HG03095 (cell line): ENCODE data around the gene CPHXL.

Source experiments
- ATAC-seq: cut with Tn5 transposase; IDR thresholded peaks from one replicate; pipeline ENCODE4 v1.9.1; 2021; ENCODE audit warnings: moderate library complexity; ENCODE audit not compliant: unreplicated experiment

The CPHXL gene

DNA sequence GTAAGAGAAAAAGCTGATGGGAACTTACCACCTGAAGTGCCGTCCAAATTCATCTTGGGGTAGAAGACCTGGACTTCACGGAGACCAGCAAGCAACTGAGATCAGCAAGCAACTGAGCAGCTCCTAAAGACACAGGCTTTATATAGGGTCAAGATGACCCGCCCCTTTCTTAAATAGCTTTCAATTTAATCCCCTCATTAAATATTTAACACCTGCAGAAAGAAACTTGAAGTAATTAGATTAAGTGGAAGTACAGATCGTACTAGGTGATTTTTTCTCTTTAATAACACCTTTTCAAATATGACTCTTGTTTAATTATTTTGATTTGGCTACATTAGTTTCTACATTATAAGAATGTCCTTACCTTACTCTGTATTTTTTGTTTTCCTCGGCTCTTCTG is at the start of gene CPHXL:
CPHXL (minus strand) TSS at position 101 of the 400 bp plus-strand sequence; CDS start at position 53, 48 bp downstream.
- no peak for ATAC-seq

GRCh38 chr16:75774197-75774596 is 47.9 kb upstream of the CPHXL start:
- no peak for ATAC-seq

DNA sequence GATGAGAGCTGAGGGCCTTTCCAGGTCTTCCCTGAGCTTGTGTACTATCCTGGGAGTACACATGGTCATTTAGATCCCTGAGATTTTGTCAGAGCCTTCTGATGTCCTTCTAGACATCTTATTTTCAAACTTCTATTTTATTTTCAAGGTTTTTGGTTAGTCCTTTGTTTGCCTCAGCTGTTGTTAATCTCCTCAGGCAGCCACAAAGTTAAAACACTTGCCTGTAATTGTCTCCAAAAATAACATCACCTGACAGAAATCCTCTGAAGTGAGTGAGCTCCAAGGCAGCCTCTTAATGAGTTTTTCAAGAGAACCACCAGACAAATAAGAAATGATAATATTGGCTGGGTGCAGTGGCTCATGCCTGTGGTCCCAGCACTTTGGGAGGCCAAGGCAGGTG is 43.8 kb upstream of the CPHXL start:
- no peak for ATAC-seq

DNA sequence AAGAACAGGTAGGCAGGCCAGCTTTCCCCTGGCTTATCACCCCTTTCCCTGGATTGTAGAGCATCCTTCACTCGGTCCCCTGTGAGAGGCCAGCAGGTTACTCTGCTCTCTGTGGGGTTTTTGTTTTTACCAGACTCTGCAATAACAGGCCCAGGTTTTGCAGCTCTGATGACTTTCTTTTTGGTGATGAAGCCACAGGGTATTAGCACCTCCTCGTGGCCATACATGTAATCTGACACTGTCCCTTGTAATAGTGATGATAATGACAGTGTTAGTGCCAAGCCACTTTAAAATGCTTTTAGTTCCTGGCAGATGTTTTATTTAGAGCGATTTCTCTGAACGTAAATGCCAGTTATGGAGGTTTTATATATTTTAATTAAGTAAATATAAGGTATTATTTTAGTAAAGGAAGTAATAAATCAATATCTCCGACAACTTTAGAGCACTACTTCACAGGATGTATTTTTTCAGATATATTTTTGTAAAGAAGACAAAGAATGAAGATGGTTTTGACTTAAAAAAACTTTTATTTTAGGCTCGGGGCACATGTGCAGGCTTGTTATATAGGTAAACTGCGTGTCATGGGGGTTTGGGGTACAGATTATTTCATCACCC is 38.0 kb upstream of the CPHXL start:
- ATAC-seq = peak; percentile 77

- no peak for ATAC-seq
These were observed 36.9 kb upstream of the CPHXL start for GRCh38 chr16:75763204-75763603.

DNA sequence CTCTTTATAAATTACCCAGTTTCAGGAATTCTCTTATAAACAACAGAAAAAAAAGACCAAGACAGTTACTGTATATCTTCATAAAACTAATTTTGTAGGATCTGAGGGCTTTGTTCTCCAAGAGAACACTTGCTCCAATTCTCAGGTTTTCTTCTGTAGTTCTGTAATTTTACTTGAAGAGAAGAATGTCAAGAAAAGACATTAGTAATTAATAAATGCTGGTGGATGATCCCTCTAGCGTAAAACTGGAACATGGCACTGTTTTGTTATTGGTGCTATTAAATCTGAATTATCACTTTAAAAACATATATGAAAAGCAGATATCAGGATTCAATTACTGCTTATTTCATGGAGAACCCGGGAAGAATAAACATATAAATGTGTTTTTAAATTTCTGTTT is 36.5 kb upstream of the CPHXL start:
- ATAC-seq = no peak

DNA sequence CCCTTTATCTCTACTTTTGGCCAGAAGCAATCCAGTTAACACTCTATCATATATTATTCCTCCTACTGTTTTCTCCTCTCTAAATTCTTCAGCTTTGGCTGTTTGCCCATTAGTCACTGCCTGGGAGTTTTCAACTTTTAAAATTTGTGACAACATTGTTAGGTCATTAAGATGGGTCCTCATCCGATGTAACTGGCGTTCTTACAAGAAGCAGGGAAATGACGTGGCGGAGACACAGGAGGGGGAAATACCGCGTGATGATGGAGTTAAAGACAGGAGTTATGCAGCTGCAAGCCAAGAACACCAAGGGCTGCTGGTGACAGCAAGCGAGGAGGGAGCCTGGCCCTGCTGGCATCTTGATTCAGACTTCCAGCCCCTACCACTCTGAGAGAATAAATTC is 34.8 kb upstream of the CPHXL start:
- peak; percentile 31 for ATAC-seq

DNA sequence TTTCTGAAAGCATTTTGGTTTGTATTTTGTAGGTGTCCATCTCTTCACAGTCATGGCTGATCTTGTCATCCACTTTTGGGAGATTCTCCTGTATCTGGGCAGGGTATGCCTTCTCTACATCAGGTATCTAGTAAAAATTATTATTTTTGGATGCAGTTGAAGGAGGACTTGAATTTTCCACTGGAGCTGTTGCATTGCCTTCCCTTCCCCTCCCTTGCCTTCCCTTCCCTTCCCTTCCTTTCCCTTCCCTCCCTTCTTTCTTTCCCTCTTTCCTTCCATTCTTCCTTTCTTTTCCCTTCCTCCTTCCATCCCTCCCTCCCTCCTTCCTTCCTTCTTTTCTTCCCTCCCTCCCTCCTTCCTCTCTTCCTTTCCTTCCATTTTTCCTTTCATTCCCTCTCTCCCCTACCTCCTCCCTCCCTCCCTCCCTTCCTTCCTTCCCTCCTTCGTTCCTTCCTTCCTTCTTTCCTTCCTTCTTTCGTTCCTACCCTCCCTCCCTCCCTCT is 33.8 kb upstream of the CPHXL start:
- ATAC-seq = no peak

- ATAC-seq = no peak
These were observed 31.9 kb upstream of the CPHXL start for GRCh38 chr16:75758215-75758614.

DNA sequence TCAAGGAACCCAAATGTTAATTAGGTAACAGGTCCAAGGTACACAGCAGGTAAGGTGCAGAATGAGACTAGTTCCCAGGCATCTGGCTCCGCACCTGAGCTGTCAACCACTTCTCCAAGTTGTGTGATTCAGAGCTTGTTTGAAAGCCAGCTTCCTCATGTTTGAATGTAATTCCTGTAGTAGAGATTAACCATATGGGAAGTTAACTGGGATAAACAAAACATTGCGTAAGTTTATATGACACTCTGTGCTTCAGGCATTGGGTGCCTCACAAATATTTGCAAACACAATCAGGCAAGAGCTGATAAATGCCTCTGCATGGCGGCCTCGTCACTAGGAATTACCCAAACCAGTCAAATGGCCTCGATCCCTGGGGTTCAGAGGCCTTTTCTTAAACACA is 27.9 kb upstream of the CPHXL start:
- ATAC-seq = no peak

DNA sequence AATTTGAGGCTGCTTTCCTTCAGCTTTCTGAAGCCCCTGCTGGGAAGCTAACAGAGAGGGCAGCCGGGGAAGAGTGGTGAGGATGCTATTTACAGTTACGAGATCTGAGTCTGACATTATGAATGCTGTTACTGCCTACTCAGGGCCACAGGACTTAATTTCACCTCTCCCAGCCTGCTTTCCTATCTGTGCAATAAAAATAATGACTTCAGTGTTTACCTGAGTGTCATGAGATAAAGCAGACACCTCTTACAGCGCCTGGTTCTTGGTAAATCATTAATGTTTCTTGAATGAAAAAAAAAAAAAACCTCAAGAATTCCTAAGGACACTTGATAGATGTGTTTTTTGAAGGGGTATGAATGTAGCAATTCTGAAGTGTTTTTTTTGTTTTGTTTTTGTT is 24.2 kb upstream of the CPHXL start:
- ATAC-seq = no peak

DNA sequence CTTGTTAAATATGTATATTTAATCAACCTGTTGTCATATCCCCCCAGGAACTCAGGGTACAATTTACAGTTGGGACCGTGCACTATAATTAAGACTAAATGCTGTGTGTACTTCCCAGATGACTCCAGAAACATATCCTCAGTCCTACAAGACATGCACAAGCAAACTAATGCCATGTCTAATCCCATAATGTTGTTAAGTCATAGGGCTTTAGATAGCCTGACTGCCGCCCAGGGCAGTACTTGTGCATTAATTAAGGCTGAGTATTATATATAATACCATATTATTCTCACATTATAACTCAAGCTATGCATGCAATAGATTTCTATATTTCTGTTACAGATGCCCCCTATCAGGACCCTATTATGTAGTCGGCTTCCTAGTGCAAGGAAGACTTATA is 20.1 kb upstream of the CPHXL start:
- no peak for ATAC-seq

DNA sequence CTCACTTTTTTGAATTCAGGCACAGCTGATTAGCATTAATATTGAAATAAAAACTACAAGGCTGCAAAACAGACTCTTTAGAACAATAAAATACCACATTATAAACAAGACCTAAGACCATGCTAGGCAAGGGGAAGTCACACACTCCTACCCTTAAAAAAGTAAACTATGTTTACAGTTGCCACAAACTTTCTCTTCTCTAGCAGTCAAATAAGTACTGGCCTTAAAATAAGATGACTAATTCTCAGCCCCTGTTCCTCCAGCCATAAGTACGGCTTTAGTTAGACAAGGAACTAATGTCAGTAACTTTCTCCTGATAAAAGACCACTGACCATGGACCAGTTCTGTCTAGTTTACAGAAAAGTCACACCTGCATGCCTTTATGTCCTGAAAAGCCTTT is 19.5 kb upstream of the CPHXL start:
- no peak for ATAC-seq

DNA sequence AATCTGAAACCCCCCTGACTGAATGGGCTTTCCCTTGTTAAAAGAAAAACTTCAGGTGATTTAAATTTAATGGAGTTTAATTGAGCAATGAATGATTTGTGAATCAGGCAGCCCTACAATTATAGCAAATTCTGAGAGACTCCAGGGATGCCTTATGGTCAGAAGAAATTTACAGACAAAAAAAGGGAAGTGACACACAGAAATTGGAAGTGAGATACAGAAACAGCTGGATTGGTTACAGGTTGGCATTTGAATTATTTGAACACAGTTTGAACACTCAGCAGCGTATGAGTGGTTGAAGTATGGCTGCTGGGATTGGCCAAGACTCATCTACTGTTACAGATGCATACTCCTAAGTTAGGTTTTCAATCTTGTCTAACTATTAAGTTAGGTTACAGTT is 19.0 kb upstream of the CPHXL start:
- no peak for ATAC-seq

GRCh38 chr16:75742424-75743047 is 16.2 kb upstream of the CPHXL start:
- no peak for ATAC-seq

- ATAC-seq = no peak
These were observed 7.3 kb upstream of the CPHXL start for GRCh38 chr16:75733305-75734211.

DNA sequence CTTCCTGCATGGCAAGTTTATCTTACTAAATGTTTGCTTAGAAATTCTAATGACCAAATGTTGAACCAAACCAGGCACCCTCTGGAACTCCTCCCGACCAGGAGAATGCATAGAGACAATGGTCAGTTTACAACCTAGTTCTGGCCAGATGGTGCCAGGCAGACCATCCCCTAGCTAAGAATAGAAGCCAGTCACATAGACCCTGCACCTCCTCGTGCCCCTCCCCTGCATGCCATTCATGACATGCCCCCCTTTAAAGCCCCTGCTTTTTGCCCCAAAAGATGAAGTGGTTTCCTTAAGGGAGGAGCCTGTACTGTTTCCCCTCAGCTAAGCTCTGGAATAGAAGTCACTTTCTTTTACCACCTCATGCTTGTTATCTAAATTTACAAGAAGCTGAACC is 6.6 kb upstream of the CPHXL start:
- ATAC-seq = no peak

DNA sequence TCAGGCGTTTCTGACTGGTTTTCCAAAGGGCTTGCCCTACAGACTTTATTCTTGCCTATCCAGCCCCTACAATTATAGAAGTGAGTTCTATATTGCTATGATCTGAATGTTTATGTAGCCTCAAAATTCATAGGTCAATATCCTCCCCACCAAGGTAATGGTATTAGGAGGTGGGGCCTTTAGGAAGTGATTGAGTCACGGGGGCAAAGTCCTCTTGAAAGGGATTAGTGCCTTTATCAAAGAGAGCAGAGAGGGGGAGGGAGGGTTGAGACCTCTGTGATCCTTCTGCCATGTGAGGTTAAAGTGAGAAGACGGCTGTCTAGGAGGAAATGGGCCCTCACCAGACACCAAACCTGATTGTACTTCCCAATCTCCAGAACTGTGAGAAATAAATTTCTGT is 931 bp upstream of the CPHXL start:
- ATAC-seq = no peak

DNA sequence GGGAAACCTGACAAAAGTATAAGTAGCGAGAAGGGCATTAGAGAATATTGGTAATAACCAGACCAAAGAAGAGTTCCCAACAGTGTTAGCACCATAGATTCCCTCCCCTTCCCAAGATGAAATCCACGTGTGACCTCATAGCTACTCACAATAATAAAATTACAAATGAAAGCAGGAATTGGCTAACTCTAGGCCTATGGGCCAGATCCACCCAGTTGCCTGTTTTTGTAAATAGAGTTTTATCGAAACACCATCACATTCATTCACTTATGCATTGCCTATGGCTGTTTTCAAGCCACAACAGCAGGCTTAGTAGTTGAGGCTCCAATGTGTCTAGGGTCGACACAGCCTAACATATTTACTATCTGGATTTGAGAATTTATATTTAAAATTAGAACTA is 7.8 kb downstream of the CPHXL start:
- ATAC-seq = no peak

DNA sequence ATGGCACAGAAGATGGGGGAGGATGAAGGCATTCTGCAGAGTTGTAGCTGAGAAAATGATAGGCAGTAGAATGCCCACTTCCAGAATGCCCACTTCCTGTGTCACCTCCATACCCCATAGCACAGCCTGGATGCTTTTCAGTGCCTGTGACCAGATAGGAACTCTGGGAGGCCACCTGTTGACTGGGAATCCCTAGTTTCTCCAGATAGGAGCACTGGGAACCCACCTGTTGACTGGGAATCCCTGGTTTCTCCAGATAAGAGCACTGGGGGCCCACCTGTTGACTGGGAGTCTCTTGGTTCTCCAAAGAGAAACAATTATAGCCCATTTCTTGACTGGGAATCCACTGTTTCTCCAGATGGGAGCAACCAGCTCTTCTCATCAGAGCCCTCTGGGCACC is 11.6 kb downstream of the CPHXL start:
- ATAC-seq = no peak

GRCh38 chr16:75710344-75710743 is 15.9 kb downstream of the CPHXL start:
- ATAC-seq = no peak

DNA sequence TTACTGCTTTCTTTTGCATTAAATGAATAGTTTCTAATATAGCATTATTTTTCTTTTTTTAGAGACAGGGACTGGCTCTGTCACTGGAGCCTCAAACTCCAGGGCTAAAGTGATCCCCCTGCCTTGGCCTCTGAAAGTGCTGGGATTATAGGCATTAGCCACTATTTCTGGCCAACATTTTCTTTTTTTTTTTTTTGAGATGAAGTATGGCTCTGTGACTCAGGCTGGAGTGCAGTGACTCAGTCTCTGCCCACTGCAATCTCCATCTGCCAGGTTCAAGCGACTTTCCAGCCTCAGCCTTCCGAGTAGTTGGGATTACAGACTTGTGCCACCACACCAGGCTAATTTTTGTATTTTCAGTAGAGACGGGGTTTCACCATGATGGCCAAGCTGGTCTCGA is 23.0 kb downstream of the CPHXL start:
- ATAC-seq = no peak
